H9 (cell line): ENCODE measurements around the gene CLSTN3. TPM values are rescaled to one million over a fixed set of nuclear protein-coding genes. Genes with fewer than 3 reads are reported as not detected.

Experiments
- DNase-seq: peaks from one replicate; pipeline ENCODE4 v3.0.0-alpha.2; 2017
- H2AFZ ChIP-seq: one replicate; pipeline ENCODE4 v1.6.1; 2013; ENCODE audit warnings: mild to moderate bottlenecking, low read length, control low read depth, moderate library complexity
- H2AK5ac ChIP-seq: 2 replicates; pipeline ENCODE4 v1.6.1; 2013; ENCODE audit warnings: low read length, control low read depth, mixed read lengths; ENCODE audit not compliant: insufficient read length
- H2BK120ac ChIP-seq: one replicate; pipeline ENCODE4 v1.6.1; 2013; ENCODE audit warnings: low read depth, mild to moderate bottlenecking, low read length, control low read depth, inconsistent platforms; ENCODE audit not compliant: poor library complexity, severe bottlenecking
- H2BK12ac ChIP-seq: 2 replicates; pipeline ENCODE4 v1.6.1; 2013; ENCODE audit warnings: low read length, control low read depth, mixed read lengths, low read depth; ENCODE audit not compliant: insufficient read length
- H2BK15ac ChIP-seq: 2 replicates; pipeline ENCODE4 v1.6.1; 2013; ENCODE audit warnings: low read depth, low read length, control low read depth
- H2BK20ac ChIP-seq: one replicate; pipeline ENCODE4 v1.6.1; 2013; ENCODE audit warnings: low read depth, mild to moderate bottlenecking, low read length, control low read depth, inconsistent platforms; ENCODE audit not compliant: poor library complexity, severe bottlenecking
- H2BK5ac ChIP-seq: 2 replicates; pipeline ENCODE4 v1.6.1; 2013; ENCODE audit warnings: low read length, control low read depth, mixed read lengths; ENCODE audit not compliant: insufficient read length
- H3K14ac ChIP-seq: 2 replicates; pipeline ENCODE4 v1.6.1; 2013; ENCODE audit warnings: low read length, control low read depth; ENCODE audit not compliant: insufficient read depth
- H3K18ac ChIP-seq: 2 replicates; pipeline ENCODE4 v1.6.1; 2013; ENCODE audit warnings: low read depth, mild to moderate bottlenecking, mixed read lengths, low read length, control low read depth; ENCODE audit not compliant: insufficient read length
- H3K23ac ChIP-seq: 2 replicates; pipeline ENCODE4 v1.6.1; 2013; ENCODE audit warnings: low read length, control low read depth, mixed read lengths, low read depth; ENCODE audit not compliant: insufficient read length
- H3K23me2 ChIP-seq: 2 replicates; pipeline ENCODE4 v1.6.1; 2013; ENCODE audit warnings: low read depth, mild to moderate bottlenecking, mixed read lengths, low read length, control low read depth; ENCODE audit not compliant: insufficient read length, poor library complexity, severe bottlenecking
- H3K27ac ChIP-seq: 2 replicates; pipeline ENCODE4 v1.5.1; 2013; ENCODE audit warnings: low read length, control low read depth, mixed read lengths, low read depth; ENCODE audit not compliant: insufficient read length
- H3K27me3 ChIP-seq: 2 replicates; pipeline ENCODE4 v1.6.1; 2013; ENCODE audit warnings: low read length, control low read depth, inconsistent platforms; ENCODE audit not compliant: insufficient read depth
- H3K4ac ChIP-seq: 2 replicates; pipeline ENCODE4 v1.6.1; 2013; ENCODE audit warnings: low read depth, mild to moderate bottlenecking, control low read depth, inconsistent platforms, low read length, moderate library complexity
- H3K4me1 ChIP-seq: 2 replicates; pipeline ENCODE4 v1.6.1; 2013; ENCODE audit warnings: low read length, control low read depth, inconsistent platforms; ENCODE audit not compliant: insufficient read depth
- H3K4me2 ChIP-seq: 2 replicates; pipeline ENCODE4 v1.6.1; 2013; ENCODE audit warnings: low read length, control low read depth, mixed read lengths; ENCODE audit not compliant: insufficient read length, insufficient read depth
- H3K56ac ChIP-seq: 2 replicates; pipeline ENCODE4 v1.6.1; 2013; ENCODE audit warnings: low read depth, mild to moderate bottlenecking, mixed read lengths, low read length, control low read depth; ENCODE audit not compliant: insufficient read length
- H3K79me1 ChIP-seq: 2 replicates; pipeline ENCODE4 v1.6.1; 2013; ENCODE audit warnings: low read depth, mild to moderate bottlenecking, moderate library complexity, low read length, control low read depth, inconsistent platforms; ENCODE audit not compliant: insufficient read depth, poor library complexity, severe bottlenecking
- H3K79me2 ChIP-seq: 2 replicates; pipeline ENCODE4 v1.6.1; 2013; ENCODE audit warnings: low read length, control low read depth, inconsistent platforms; ENCODE audit not compliant: insufficient read depth
- H3K9ac ChIP-seq: 2 replicates; pipeline ENCODE4 v1.6.1; 2013; ENCODE audit warnings: low read length, control low read depth, mixed read lengths; ENCODE audit not compliant: insufficient read length; ENCODE audit errors: extremely low read depth
- H3K9me3 ChIP-seq: one replicate; pipeline ENCODE4 v1.6.1; 2013; ENCODE audit warnings: low read depth, low read length, inconsistent platforms; ENCODE audit not compliant: control insufficient read depth
- H3T11ph ChIP-seq: one replicate; pipeline ENCODE4 v1.6.1; 2013; ENCODE audit warnings: mild to moderate bottlenecking, low read length, control low read depth, inconsistent platforms
- H4K20me1 ChIP-seq: one replicate; pipeline ENCODE4 v1.6.1; 2013; ENCODE audit not compliant: control insufficient read depth, insufficient read length, insufficient read depth
- H4K5ac ChIP-seq: 2 replicates; pipeline ENCODE4 v1.6.1; 2013; ENCODE audit warnings: low read depth, mild to moderate bottlenecking, mixed read lengths, low read length, control low read depth; ENCODE audit not compliant: insufficient read length
- H4K8ac ChIP-seq: replicated peaks from 2 replicates; pipeline ENCODE4 v1.6.1; 2013; ENCODE audit warnings: low read length, control low read depth, mixed read lengths, low read depth; ENCODE audit not compliant: insufficient read length
- H4K91ac ChIP-seq: 2 replicates; pipeline ENCODE4 v1.6.1; 2013; ENCODE audit warnings: low read depth, mild to moderate bottlenecking, moderate library complexity, mixed read lengths, low read length, control low read depth; ENCODE audit not compliant: insufficient read length
- H3K27ac Mint-ChIP-seq, 3 experiments: 2 replicates in 2 of 3; 3 replicates in 1 of 3; pipeline ENCODE4 v1.8.0; 2020 to 2021; ENCODE audit warnings: mixed read lengths in 3 of 3, mild to moderate bottlenecking in 1 of 3, moderate library complexity in 1 of 3
- H3K27me3 Mint-ChIP-seq: 2 replicates; pipeline ENCODE4 v1.8.0; 2021; ENCODE audit warnings: low read depth, mild to moderate bottlenecking, moderate library complexity, mixed read lengths
- H3K36me3 Mint-ChIP-seq, 3 experiments: 2 replicates in 2 of 3; 3 replicates in 1 of 3; pipeline ENCODE4 v1.8.0; 2020 to 2021; ENCODE audit warnings: low read depth in 3 of 3, mixed read lengths in 3 of 3; ENCODE audit not compliant: insufficient read depth in 1 of 3
- H3K4me1 Mint-ChIP-seq, 2 experiments: 2 replicates each; pipeline ENCODE4 v1.8.0; 2020; ENCODE audit warnings: mixed read lengths in 2 of 2
- H3K4me3 Mint-ChIP-seq, 2 experiments: 2 replicates in 1 of 2; 3 replicates in 1 of 2; pipeline ENCODE4 v1.8.0; 2020 to 2021; ENCODE audit warnings: mild to moderate bottlenecking in 2 of 2, mixed read lengths in 2 of 2, moderate library complexity in 1 of 2
- H3K9me3 Mint-ChIP-seq, 2 experiments: 2 replicates in 1 of 2; 3 replicates in 1 of 2; pipeline ENCODE4 v1.8.0; 2020; ENCODE audit warnings: mild to moderate bottlenecking in 2 of 2, mixed read lengths in 2 of 2, moderate library complexity in 1 of 2
- WGBS: extraction: QIAGEN DNeasy Blood & Tissue Kit; methylation state at CpG from one replicate; pipeline ENCODE4 v1.1.7; 2013; ENCODE audit warnings: missing lambda C conversion rate, low lambda C conversion rate, mixed read lengths; ENCODE audit not compliant: insufficient read length; ENCODE audit errors: extremely low coverage; 5-methylcytosine and 5-hydroxymethylcytosine counted together
- total RNA-seq: library from RNA; stranded (reverse); gene quantifications from 2 replicates; pipeline ENCODE4 v1.2.1, GENCODE V29; 2021
- TF ChIP-seq, protein P1 (sequence below): fragments of 200-600 bp; sonication (generic); conservative IDR thresholded peaks from 3 replicates; pipeline ENCODE4 v1.8.0; 2021; ENCODE audit warnings: antibody characterized with exemption, mild to moderate bottlenecking

Gene CLSTN3
- total RNA-seq, 1 experiment from 2014 or later: 26.2 TPM

DNA sequence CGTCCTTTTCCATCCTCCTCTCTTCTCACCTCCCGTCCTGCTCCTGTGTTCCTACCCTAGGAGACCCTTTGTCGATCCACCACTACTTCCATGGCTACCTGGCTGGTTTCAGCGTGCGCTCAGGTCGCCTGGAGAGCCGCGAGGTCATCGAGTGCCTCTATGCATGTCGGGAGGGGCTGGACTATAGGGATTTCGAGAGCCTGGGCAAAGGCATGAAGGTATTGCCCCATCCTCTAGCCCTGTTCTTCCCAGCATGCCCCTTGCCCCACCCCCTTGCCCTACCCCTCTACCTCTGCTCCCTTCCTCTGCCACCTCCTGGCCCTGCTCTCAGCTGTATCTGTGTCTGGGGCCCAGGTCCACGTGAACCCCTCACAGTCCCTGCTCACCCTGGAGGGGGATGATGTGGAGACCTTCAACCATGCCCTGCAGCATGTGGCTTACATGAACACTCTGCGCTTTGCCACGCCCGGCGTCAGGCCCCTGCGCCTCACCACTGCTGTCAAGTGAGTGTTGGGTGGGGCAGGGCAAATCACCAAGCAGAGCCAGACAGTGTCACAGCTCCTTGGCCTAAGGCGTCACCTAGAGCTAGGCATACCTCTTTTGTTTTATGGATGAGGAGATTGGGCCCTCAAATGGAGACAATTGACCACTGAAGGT, 12.8 kb downstream of the CLSTN3 start:
- Histone ChIP-seq H3K9ac (no peak overlapping the region), H3K4me2 (no peak overlapping the region), H3K18ac (no peak overlapping the region), H3K79me2 (no peaks in the 10 kb centered on the region), H2BK20ac (no peak overlapping the region), H2AFZ (no peak overlapping the region), H3K4ac (no peak overlapping the region), H3K4me1 (no peaks in the 10 kb centered on the region), H3K14ac (no peak overlapping the region), H4K8ac (no peak overlapping the region), H2BK5ac (no peak overlapping the region), H3K23me2 (no peaks in the 10 kb centered on the region), H2BK15ac (no peak overlapping the region), H4K20me1 (no peaks in the 10 kb centered on the region), H2BK120ac (no peak overlapping the region), H4K91ac (no peak overlapping the region), H2BK12ac (no peak overlapping the region), H3K27ac (no peak overlapping the region), H3K79me1 (no peaks in the 10 kb centered on the region), H3T11ph (no peak overlapping the region), H3K56ac (no peak overlapping the region), H3K9me3 (no peaks in the 10 kb centered on the region), H4K5ac (no peak overlapping the region), H3K27me3 (no peaks in the 10 kb centered on the region), H3K23ac (no peak overlapping the region), H2AK5ac (no peak overlapping the region)
- peaks cover 7 to 43% (median 16%) of the 10 kb centered on the region in 3 experiments; a peak in 5 of 7 replicates for H3K36me3 Mint-ChIP-seq
- H3K9me3 Mint-ChIP-seq: no peaks in the 10 kb centered on the region
- DNase-seq: no peak
- no peak overlapping the region for H3K4me3 Mint-ChIP-seq
- no peaks in the 10 kb centered on the region for H3K4me1 Mint-ChIP-seq
- TF ChIP-seq, protein P1, sequence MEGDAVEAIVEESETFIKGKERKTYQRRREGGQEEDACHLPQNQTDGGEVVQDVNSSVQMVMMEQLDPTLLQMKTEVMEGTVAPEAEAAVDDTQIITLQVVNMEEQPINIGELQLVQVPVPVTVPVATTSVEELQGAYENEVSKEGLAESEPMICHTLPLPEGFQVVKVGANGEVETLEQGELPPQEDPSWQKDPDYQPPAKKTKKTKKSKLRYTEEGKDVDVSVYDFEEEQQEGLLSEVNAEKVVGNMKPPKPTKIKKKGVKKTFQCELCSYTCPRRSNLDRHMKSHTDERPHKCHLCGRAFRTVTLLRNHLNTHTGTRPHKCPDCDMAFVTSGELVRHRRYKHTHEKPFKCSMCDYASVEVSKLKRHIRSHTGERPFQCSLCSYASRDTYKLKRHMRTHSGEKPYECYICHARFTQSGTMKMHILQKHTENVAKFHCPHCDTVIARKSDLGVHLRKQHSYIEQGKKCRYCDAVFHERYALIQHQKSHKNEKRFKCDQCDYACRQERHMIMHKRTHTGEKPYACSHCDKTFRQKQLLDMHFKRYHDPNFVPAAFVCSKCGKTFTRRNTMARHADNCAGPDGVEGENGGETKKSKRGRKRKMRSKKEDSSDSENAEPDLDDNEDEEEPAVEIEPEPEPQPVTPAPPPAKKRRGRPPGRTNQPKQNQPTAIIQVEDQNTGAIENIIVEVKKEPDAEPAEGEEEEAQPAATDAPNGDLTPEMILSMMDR: no peak
- no peak overlapping the region; a peak in 1 of 7 replicates for H3K27ac Mint-ChIP-seq
- no CpG with 5 or more reads among the region's 18 CpGs for WGBS
- H3K27me3 Mint-ChIP-seq: no peaks in the 10 kb centered on the region; the same call in 1 of the 2 replicates
